Measurements from ENCODE around the gene CNTNAP4.

CNTNAP4 gene

DNA sequence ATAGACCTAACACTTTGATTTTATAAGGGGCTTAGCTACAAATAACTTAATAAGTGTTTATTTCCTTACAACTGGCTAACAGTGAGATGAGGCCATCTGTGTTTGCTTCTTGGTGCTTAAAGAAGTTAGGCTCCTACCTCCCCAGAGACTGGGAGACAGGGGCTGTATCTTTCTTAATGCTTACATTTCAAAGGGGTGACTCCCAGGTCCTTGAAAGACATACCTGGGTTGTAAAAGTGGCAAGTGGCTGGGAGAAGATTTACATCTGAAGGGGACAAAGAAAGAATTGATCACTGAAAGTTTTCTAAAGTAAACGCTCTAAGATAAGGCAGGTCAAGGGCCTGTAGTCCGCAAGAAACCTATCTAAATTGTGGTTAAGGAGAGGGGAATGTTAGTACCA is 196.8 kb downstream of the CNTNAP4 start:
- Histone ChIP-seq H3K27ac (no peak overlapping the region), H3K4me3 (no peak overlapping the region)

DNA sequence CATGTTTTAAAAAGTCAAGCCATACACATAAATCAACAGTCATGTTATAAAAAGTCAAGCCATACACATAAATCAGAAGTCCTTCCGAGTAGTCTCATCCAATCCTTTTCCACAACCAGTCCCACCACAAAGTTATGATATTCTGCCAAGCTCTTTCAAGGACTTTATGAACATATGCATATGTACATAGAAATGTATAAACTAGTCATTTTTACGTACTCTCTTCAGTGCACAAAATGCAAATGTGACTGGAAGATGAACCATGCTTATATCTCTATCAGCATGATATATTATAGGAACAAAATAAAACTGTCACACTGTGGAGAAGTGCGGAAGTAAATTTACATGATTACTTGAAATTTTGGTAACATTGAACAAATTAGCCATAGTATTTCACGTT is 200.9 kb downstream of the CNTNAP4 start:
- H3K27ac ChIP-seq, result no peak overlapping the region
- H3K4me3 ChIP-seq, result no peak overlapping the region

GRCh38 chr16:76483307-76483909 is 206.2 kb downstream of the CNTNAP4 start:
- H3K4me3 ChIP-seq, result no peak overlapping the region
- no peak overlapping the region for H3K27ac ChIP-seq

- Histone ChIP-seq H3K27ac (no peak overlapping the region), H3K4me3 (no peak overlapping the region)
Observed at GRCh38 chr16:76484020-76484419, 206.8 kb downstream of the CNTNAP4 start.

- H3K27ac ChIP-seq, result no peak overlapping the region
- no peak overlapping the region for H3K4me3 ChIP-seq
Observed at GRCh38 chr16:76486740-76487139, 209.5 kb downstream of the CNTNAP4 start.

- Histone ChIP-seq H3K27ac (no peak overlapping the region), H3K4me3 (no peak overlapping the region)
Observed at GRCh38 chr16:76487411-76488064, 210.3 kb downstream of the CNTNAP4 start.

DNA sequence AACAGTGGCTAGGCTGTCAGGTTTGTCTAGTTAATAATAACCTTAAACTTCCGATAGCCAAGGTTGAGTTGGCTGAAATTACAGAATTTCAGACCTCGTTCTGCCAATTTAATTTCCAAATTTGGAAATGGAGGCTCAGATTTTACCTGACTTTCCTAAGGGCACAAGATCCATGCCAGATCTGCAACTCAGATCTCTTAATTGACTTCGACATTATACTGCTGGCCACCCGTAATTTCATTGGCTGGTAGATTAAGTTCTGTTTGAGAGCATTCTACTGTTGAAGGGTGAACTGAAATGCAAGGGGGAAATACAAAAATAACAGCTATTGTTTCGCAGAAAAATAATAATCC is 210.8 kb downstream of the CNTNAP4 start:
- Histone ChIP-seq H3K4me3 (no peak overlapping the region), H3K27ac (no peak overlapping the region)

DNA sequence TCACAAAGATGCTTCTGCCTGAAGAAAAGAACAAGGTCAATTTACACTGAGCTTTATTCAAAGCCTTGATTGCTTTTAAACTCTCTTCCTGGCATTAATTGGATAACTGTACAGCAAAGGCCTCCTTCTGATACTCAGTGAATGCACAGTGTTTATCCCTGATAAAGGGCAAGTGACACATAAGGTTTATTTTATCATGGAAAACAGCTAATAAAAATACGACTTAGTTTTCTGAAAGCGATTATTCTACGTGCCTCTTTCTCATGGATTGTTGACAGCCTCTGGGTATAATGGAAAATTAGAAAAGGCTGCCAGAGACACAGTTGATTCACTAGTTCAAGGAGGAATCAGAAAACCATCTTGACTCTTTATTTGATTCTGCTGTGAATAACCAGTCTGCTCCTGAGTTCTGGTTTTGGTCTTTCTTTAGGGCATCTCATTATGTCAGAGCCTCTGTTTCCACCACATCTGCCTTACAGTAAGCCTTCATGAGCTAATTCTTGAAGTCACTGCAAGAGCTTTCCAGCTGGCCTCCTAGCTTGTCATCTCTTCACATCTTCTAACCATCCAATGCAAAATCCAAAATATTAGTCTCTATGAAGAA is 212.9 kb downstream of the CNTNAP4 start:
- Histone ChIP-seq H3K27ac (no peak overlapping the region), H3K4me3 (no peak overlapping the region)

GRCh38 chr16:76500006-76500405 is 222.8 kb downstream of the CNTNAP4 start:
- no peak overlapping the region for H3K27ac ChIP-seq

GRCh38 chr16:76502063-76502462 is 224.9 kb downstream of the CNTNAP4 start:
- H3K27ac ChIP-seq, result no peak overlapping the region
- H3K4me3 ChIP-seq, result no peak overlapping the region

More at GRCh38 chr16:76500006-76500405, 222.8 kb downstream of the CNTNAP4 start:
- H3K4me3 ChIP-seq, result no peak overlapping the region

GRCh38 chr16:76502555-76502954 is 225.4 kb downstream of the CNTNAP4 start:
- Histone ChIP-seq H3K4me3 (no peak overlapping the region), H3K27ac (no peak overlapping the region)

- Histone ChIP-seq H3K4me3 (no peak overlapping the region), H3K27ac (no peak overlapping the region)
Observed at GRCh38 chr16:76503091-76503490, 225.9 kb downstream of the CNTNAP4 start.

DNA sequence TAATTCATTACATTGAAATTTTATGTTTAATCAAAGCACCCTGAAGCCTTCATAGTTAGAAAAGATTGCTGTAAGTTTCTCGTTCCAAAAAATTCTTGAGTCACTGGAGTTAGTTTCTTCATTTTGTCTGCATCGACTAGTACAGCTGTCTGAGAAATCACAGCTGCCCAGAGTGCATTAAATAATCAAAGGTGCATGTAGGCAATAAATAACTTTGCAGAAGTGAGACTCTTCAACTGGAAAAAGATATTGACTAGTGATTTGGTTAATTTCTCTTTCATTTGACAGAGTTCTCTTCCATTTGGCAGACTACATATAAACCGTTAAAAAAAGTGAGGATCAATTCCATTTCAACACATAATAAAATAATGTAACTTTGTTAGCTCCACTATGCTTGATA is 234.0 kb downstream of the CNTNAP4 start:
- no peak overlapping the region for H3K4me3 ChIP-seq
- no peak overlapping the region for H3K27ac ChIP-seq

DNA sequence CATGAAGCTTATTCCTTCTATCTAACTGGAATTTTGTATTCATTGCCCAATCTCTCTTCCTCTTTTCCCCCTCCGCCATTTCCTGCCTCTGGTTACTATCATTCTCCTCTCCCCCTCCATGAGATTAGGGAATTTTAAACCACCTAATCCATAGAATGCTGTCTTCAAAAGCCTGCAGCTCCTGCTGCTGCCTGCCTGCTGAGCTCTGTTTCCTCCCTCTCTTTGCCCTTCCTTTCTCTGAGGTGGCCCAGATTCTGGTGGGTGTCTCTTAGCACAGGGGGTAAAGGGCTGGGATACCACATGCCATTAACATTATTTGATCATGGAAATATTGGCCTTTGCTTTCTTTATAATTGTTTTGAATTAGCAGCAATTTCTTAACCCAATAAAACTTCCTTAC is 241.6 kb downstream of the CNTNAP4 start:
- Histone ChIP-seq H3K27ac (no peak overlapping the region), H3K4me3 (no peak overlapping the region)

DNA sequence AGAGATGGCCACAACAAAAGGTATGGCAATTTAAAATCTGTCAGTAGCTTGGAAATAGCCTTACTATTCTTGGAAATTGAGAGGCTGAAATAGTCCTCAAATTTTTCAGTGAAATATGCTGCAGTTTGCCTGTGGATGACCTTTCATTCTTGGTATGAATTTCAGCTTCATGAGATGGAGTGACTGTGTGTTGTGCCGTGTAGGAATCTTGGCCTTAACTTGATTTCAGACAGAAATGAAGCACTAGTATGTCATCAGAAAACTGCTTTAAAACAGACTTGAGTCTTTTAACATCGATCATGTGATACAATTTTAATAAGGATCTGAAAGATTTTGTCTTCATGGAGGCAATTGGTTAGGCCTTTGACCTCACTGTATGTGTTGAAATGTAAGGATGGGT is 247.2 kb downstream of the CNTNAP4 start:
- H3K4me3 ChIP-seq, result no peak overlapping the region
- H3K27ac ChIP-seq, result no peak overlapping the region

GRCh38 chr16:76524769-76525168 is 247.6 kb downstream of the CNTNAP4 start:
- Histone ChIP-seq H3K4me3 (no peak overlapping the region), H3K27ac (no peak overlapping the region)

- no peak overlapping the region for H3K27ac ChIP-seq
- H3K4me3 ChIP-seq, result no peak overlapping the region
Observed at GRCh38 chr16:76527244-76527643, 250.0 kb downstream of the CNTNAP4 start.

- no peak overlapping the region for H3K4me3 ChIP-seq
Observed at GRCh38 chr16:76529120-76529519, 251.9 kb downstream of the CNTNAP4 start.

DNA sequence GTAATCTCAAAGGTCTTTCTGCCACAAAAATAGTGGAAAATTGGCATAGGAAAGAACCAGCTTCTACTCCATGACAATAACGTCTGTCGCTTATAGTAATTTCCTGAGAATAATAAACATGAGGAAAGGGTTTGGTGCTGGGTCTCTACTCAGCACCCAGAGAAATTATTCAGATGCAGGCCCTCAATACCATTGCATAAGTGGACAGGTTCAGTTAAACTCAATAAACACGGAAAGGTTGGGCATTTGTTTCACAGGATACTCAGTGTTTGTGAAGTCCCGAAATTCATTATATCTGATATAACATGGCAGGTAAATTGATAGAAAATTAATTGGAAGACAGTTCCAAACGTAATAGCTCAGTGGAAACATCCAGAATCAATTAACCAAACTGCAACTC is 254.0 kb downstream of the CNTNAP4 start:
- no peak overlapping the region for H3K27ac ChIP-seq
- no peak overlapping the region for H3K4me3 ChIP-seq

More at GRCh38 chr16:76529120-76529519, 251.9 kb downstream of the CNTNAP4 start:
- H3K27ac ChIP-seq, result no peak overlapping the region

GRCh38 chr16:76532188-76532973 is 255.2 kb downstream of the CNTNAP4 start:
- no peak overlapping the region for H3K27ac ChIP-seq
- H3K4me3 ChIP-seq, result no peak overlapping the region

GRCh38 chr16:76539609-76540008 is 262.4 kb downstream of the CNTNAP4 start:
- Histone ChIP-seq H3K27ac (no peak overlapping the region), H3K4me3 (no peak overlapping the region)

Measured in skin epidermis (tissue), 12 donors.